Measurements from ENCODE around the gene HSD17B14.

DNA sequence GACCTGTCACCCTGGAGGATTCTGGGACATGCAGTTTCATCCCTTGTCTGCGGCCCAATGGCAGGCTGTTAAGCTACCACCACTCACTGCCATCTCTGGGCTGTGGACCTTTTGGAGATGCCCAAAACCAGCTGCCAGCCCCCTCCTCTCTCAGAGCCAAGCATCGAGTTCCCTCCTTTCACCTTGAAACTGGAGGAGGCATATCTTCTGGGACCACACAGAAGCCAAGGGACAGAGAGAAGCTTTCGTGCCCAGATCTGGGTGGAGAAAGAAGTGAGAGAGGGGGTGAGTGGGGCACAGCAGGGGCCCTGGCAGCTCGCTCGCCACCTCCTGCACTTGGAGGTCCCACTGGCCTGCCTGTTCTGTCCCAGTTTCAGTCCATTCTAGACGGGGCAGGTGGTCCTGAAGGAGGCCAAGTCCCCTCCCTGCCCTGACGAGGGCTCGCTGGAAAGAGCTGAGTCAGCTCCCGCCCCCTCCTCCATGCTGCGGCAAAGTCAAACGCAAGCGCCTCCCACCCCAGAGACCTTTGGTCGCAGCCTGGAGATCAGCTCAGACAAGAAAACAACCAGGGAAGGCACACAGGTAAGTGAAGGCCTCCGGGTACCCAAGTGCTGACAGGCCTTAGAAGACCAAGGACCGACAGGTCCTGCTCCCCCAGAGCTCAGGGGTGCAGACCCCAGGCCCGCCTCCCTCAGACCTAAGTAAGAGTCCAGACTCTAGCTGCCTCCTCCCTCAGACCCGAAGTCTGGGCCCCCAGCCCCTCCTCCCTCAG is 29.3 kb downstream of the HSD17B14 start:
- no peak for TF ChIP-seq HDAC2 (IDR thresholded peaks at IDR 0.05)
- no peak for TF ChIP-seq MYC (IDR thresholded peaks at IDR 0.05; ENCODE audit: low read depth, low read length)
- TF ChIP-seq MYC (CRISPR knock-in tag; IDR thresholded peaks at IDR 0.05; ENCODE audit: borderline replicate concordance, low read depth) = no peak
- TF ChIP-seq TBL1XR1 (IDR thresholded peaks at IDR 0.05; ENCODE audit: low read length in 2 of 2) = no peak
- no peak for TF ChIP-seq PRPF4 (IDR thresholded peaks at IDR 0.05; ENCODE audit: insufficient read depth, low read depth, low read length, poor library complexity, severe bottlenecking)
- TF ChIP-seq FOXJ3 (CRISPR knock-in tag; IDR thresholded peaks at IDR 0.05) = no peak
- TF ChIP-seq, protein P1, sequence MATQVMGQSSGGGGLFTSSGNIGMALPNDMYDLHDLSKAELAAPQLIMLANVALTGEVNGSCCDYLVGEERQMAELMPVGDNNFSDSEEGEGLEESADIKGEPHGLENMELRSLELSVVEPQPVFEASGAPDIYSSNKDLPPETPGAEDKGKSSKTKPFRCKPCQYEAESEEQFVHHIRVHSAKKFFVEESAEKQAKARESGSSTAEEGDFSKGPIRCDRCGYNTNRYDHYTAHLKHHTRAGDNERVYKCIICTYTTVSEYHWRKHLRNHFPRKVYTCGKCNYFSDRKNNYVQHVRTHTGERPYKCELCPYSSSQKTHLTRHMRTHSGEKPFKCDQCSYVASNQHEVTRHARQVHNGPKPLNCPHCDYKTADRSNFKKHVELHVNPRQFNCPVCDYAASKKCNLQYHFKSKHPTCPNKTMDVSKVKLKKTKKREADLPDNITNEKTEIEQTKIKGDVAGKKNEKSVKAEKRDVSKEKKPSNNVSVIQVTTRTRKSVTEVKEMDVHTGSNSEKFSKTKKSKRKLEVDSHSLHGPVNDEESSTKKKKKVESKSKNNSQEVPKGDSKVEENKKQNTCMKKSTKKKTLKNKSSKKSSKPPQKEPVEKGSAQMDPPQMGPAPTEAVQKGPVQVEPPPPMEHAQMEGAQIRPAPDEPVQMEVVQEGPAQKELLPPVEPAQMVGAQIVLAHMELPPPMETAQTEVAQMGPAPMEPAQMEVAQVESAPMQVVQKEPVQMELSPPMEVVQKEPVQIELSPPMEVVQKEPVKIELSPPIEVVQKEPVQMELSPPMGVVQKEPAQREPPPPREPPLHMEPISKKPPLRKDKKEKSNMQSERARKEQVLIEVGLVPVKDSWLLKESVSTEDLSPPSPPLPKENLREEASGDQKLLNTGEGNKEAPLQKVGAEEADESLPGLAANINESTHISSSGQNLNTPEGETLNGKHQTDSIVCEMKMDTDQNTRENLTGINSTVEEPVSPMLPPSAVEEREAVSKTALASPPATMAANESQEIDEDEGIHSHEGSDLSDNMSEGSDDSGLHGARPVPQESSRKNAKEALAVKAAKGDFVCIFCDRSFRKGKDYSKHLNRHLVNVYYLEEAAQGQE (IDR thresholded peaks at IDR 0.05; ENCODE audit: borderline replicate concordance) = no peak
- TF ChIP-seq, protein P1 (CRISPR knock-in tag; IDR thresholded peaks at IDR 0.05; ENCODE audit: low read depth) = no peak
- TF ChIP-seq, protein P2, sequence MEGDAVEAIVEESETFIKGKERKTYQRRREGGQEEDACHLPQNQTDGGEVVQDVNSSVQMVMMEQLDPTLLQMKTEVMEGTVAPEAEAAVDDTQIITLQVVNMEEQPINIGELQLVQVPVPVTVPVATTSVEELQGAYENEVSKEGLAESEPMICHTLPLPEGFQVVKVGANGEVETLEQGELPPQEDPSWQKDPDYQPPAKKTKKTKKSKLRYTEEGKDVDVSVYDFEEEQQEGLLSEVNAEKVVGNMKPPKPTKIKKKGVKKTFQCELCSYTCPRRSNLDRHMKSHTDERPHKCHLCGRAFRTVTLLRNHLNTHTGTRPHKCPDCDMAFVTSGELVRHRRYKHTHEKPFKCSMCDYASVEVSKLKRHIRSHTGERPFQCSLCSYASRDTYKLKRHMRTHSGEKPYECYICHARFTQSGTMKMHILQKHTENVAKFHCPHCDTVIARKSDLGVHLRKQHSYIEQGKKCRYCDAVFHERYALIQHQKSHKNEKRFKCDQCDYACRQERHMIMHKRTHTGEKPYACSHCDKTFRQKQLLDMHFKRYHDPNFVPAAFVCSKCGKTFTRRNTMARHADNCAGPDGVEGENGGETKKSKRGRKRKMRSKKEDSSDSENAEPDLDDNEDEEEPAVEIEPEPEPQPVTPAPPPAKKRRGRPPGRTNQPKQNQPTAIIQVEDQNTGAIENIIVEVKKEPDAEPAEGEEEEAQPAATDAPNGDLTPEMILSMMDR (IDR thresholded peaks at IDR 0.05 in 2 of 3, conservative IDR thresholded peaks at IDR 0.05 in 1 of 3; ENCODE audit: insufficient read depth in 2 of 3, low read depth in 1 of 3, low read length in 3 of 3) = no peak
- no peak for TF ChIP-seq EP300 (IDR thresholded peaks at IDR 0.05; ENCODE audit: low read length)
- TF ChIP-seq CSDE1 (IDR thresholded peaks at IDR 0.05) = no peak
- no peak for TF ChIP-seq EZH2 (IDR thresholded peaks at IDR 0.05; ENCODE audit: borderline replicate concordance, low read depth, low read length)
- no peak for TF ChIP-seq ZNF707 (CRISPR knock-in tag; conservative IDR thresholded peaks at IDR 0.05)
- no peak for TF ChIP-seq ZNF324 (CRISPR knock-in tag; IDR thresholded peaks at IDR 0.05)
- TF ChIP-seq ZNF384 (IDR thresholded peaks at IDR 0.05; ENCODE audit: low read depth, low read length) = no peak

All from K562 (cell line).